GM21526 (cell line): ENCODE measurements around the gene TBC1D26.
"Not testable (repeated sequence)": the region's sequence is repeated elsewhere in the genome, so short reads cannot be mapped to it uniquely, and the experiment has no call there.

Experiments used
- ATAC-seq: cut with Tn5 transposase; IDR thresholded peaks from one replicate; pipeline ENCODE4 v1.9.1; 2021; ENCODE audit warnings: moderate library complexity; ENCODE audit not compliant: unreplicated experiment, low FRiP score

Gene TBC1D26

GRCh38 chr17:15742051-15742795 is 10.1 kb downstream of the TBC1D26 start:
- ATAC-seq, result no peak

DNA sequence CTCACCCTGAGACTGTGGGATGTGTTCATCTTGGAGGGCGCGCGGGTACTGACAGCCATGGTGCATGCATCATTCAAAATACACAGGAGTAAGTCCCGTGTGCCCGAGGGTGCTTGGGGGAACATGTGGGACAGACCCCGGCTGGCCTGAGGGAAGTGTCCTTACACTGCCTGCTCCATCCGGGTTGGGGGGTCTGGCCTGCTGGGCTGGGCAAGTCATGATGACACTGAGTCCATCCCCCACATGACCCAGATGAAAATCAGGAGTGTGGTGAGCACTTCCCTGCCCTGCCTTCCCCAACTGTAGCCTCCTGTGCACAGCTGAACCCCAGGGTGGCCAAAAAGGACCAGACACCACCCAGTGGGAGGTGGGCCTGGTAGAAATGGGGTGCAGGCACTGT is 10.8 kb downstream of the TBC1D26 start:
- ATAC-seq, result no peak

- ATAC-seq, result no peak
Observed at GRCh38 chr17:15744074-15744676, 12.1 kb downstream of the TBC1D26 start.

- ATAC-seq, result no peak
Observed at GRCh38 chr17:15744885-15745284, 12.8 kb downstream of the TBC1D26 start.

DNA sequence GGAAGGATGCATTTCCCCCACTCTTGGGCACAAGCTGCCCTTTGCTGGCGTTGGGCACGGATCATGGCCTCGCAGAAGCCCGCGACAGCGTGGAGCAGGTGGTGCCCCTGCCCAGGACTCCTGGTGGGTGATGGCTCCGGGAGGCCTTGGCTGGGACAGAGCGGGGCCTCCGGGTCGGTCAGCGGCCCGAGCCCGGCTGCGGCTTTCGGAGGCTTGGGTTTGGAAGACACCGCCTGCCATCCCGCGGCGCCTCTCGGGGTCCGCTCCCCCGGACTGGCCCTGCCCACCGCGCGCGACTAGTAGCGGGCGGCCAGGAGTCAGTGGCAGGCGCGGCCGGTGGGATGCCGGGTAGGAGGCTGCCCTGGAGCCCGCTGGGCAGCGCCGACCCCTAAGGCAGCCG is 17.3 kb downstream of the TBC1D26 start:
- ATAC-seq, result not testable (repeated sequence)

DNA sequence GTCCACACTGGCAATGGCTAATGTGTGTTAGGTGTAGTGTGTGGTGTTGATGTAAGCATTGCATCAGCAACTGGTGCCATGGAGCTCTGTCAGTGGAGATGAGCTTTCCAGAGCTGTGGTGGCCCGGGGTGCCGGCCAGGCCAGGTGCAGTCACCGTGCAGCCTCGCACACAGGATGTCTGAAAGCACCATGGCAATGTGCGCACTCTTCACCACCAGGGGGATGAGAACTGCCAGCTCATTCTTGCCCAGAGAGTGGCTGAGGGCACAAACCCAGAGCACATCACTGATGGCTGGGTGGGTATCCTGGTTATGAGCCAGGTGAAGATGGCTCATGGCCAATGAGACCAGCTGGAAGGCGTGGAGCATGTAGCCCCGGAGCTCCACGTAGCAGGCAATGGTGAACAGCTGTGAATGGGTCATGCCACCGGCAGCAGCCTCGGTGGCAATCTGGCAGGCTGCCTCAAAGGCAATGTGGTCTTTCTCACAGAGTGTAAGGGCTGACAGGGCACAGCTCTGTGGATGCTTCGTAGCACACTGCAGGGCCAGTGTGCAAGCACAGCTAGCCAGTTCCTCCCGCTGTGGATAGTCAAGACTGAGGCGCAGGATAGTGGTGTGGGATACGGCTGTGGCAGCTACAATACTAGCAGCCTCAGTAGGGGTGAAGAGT is 36.9 kb downstream of the TBC1D26 start:
- ATAC-seq, result not testable (repeated sequence)

DNA sequence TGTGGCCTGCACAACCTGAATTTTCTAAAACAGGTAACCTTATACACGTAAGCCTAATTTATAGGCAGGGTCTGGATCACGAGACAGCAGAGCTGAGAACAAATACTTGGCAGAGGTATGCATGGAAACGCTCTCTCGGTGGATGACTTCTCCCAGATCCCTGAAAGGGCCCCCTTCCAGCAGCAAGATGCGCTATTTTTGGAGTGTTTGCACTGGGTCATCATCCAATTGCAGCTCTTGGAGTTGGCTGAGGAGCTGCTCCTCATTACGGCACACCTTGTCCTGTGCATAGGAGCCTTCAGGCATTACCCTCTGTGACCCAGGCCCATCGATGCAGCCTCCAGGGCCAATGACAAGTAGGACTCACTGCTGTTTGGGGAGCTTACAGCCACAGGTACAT is 38.6 kb downstream of the TBC1D26 start:
- ATAC-seq, result not testable (repeated sequence)

- no peak for ATAC-seq
Observed at GRCh38 chr17:15776871-15777270, 44.8 kb downstream of the TBC1D26 start.

DNA sequence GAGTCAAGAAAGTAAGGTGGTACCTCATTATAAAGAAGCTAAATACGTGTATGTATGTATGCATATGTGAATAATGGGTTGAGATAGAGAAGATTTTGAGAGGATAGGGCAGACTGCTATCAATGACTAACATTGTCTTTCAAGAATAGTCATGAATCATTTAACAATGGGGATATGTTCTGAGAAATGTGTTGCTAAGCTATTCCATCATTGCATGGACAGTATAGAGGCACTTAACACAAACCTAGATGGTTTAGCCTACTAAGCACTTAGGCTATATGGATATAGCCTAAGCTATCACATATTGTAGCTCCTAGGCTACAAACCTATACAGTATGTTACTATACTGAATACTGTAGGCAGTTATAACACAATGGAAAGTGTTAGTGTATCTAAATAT is 45.2 kb downstream of the TBC1D26 start:
- ATAC-seq, result no peak

GRCh38 chr17:15777717-15778116 is 45.6 kb downstream of the TBC1D26 start:
- no peak for ATAC-seq

- ATAC-seq, result no peak
Observed at GRCh38 chr17:15779119-15779518, 47.0 kb downstream of the TBC1D26 start.

DNA sequence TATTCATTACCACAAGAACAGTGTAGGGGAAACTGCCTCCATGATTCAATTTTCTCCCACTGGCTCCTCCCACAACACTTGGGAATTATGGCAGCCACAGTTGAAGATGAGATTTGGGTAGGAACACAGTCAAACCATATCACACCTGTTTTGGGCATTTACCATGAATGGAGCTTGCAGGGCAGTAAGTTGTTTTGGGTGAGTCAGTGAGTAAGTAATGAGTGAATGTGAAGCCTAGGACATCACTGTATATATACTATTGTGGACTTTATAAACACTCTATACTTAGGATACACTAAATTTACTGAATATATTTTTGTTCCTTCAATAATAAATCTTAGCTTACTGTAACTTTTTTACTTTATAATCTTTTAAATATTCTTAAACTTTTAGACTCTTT is 48.1 kb downstream of the TBC1D26 start:
- no peak for ATAC-seq

DNA sequence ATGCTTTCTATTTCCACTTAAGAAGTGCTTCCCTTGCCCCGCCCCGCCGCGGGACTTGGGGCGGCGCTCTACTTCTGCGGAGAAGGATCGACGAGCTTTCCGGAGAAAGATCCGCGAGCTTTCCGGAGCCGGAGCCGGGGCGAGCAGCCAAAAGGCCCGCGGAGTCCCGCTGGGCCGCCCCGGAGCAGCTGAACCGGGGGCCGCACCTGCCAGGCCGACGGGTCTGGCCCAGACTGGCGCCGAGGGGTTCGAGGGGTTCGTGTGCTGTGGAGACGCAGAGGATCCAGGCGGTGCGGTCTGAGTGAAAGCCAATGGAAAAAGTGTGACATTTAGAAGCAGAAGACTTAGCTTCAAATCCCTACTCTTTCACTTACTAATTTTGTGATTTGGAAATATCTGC is 50.8 kb downstream of the TBC1D26 start:
- ATAC-seq, result no peak

- ATAC-seq, result no peak
Observed at GRCh38 chr17:15783461-15783860, 51.4 kb downstream of the TBC1D26 start.

DNA sequence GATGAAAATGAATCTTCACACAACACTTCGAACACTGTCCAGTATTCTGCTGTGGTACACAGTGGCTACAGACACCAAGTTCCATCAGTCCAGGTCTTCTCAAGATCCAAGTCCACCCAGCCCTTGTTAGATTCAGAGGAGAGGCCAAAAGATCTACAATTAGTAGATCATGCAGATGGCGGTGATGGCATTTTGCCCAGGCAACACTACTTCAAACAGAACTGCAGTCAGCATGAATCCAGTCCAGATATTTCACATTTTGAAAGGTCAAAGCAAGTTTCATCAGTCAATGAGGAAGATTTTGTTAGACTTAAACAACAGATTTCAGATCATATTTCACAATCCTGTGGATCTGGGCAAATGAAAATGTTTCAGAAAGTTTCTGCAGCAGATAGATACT is 52.3 kb downstream of the TBC1D26 start:
- ATAC-seq, result not testable (repeated sequence)

DNA sequence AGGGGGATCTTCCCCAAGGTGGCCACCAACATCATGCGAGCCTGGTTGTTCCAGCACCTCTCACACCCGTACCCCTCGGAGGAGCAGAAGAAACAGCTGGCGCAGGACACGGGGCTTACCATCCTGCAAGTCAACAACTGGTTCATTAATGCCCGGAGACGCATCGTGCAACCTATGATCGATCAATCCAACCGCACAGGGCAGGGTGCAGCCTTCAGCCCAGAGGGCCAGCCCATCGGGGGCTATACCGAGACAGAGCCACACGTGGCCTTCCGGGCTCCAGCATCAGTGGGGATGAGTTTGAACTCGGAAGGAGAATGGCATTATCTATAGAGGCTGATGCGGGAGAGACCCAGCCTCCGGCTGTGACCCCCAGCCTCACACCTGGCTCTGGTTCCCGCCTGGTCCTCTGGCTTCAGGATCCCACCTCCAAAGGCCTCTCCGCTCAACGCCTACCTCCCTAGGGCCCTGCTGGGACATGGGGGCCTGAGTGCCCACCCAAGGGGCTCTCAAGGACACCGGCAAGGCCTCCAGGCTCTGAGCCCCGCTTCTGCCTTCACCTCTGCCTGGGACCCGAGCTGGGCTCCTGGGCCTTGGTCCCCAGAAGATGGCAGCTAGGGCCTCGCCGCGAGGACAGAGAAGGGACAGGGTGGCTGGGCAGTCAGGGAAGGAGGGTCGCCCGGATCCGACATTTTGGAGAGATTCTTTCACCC is 55.4 kb downstream of the TBC1D26 start:
- ATAC-seq, result not testable (repeated sequence)

DNA sequence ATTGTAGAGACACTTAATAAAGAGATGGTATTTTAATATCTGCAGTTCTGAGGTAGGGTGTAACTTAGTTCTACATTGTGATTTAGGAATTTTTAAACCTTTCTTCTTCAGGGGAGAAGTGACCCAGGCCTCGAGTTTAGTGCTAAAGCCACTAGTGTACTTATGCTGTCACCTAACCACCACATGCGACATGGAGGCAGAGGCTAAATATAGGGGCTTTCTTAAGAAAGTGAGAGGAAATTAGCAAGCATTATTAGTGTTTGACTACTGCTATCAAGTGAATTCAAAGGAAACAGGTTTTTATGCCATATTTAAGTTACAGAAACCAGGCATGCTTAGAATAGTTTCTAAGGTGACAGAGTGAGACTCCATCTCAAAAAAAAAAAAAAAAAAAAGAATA is 56.3 kb downstream of the TBC1D26 start:
- ATAC-seq, result not testable (repeated sequence)
